H1 (cell line): ENCODE results near the gene HOMER3. TPM values are rescaled to one million over a fixed set of nuclear protein-coding genes. Genes with fewer than 3 reads are reported as not detected.

Experiments
- CTCF ChIA-PET: fragments of 300-600 bp; sonication (Branson Sonifier 250); formaldehyde crosslinking; loops from one replicate; lab custom pipeline; 2021; ENCODE audit not compliant: partially characterized antibody; lab: Charles Lee
- POLR2A ChIA-PET: fragments of 300-600 bp; sonication (Branson Sonifier 250); formaldehyde crosslinking; loops from one replicate; lab custom pipeline; 2021; ENCODE audit warnings: inconsistent platforms; ENCODE audit not compliant: partially characterized antibody; lab: Charles Lee
- DNase-seq, 2 experiments: peaks; one replicate each; pipeline versions ENCODE4 v3.0.0 to v3.0.0-alpha.2; 2010 to 2022; ENCODE audit warnings: low spot score in 2 of 2, low read depth in 1 of 2, mixed read lengths in 1 of 2
- FAIRE-seq: peaks from 2 replicates; lab custom pipeline; 2011; peaks lifted over from hg19 to GRCh38; lab: Jason Lieb, UNC
- H2AFZ ChIP-seq: 2 replicates; pipeline ENCODE4 v1.8.1; 2012; ENCODE audit warnings: low read length, inconsistent platforms
- H2AK5ac ChIP-seq: 2 replicates; pipeline ENCODE4 v1.6.1; 2013; ENCODE audit warnings: low read depth, low read length
- H2BK120ac ChIP-seq: replicated peaks from 2 replicates; pipeline ENCODE3; 2013; ENCODE audit warnings: low read depth, low read length, inconsistent platforms
- H2BK12ac ChIP-seq: 2 replicates; pipeline ENCODE4 v1.6.1; 2013; ENCODE audit warnings: low read depth, low read length
- H2BK15ac ChIP-seq: 2 replicates; pipeline ENCODE4 v1.6.1; 2013; ENCODE audit warnings: low read length
- H2BK20ac ChIP-seq: 2 replicates; pipeline ENCODE4 v1.6.1; 2013; ENCODE audit warnings: low read length
- H2BK5ac ChIP-seq: 2 replicates; pipeline ENCODE4 v1.6.1; 2013; ENCODE audit warnings: low read depth, low read length
- H3K14ac ChIP-seq: 2 replicates; pipeline ENCODE4 v1.6.1; 2013; ENCODE audit warnings: inconsistent platforms; ENCODE audit not compliant: insufficient read length
- H3K18ac ChIP-seq: 2 replicates; pipeline ENCODE4 v1.6.1; 2013; ENCODE audit warnings: low read length; ENCODE audit errors: extremely low read depth
- H3K23ac ChIP-seq: 2 replicates; pipeline ENCODE4 v1.6.1; 2013; ENCODE audit warnings: inconsistent platforms; ENCODE audit not compliant: insufficient read length
- H3K23me2 ChIP-seq: 2 replicates; pipeline ENCODE4 v1.6.1; 2013; ENCODE audit warnings: low read depth, low read length
- H3K27ac ChIP-seq: 2 replicates; pipeline ENCODE4 v1.6.1; 2011; ENCODE audit warnings: low read depth, low read length, inconsistent platforms
- H3K27me3 ChIP-seq, 4 experiments: replicated peaks in 1 of 4; 1 replicate in 1 of 4; 2 replicates in 3 of 4; pipeline versions ENCODE4 v1.6.1 to v1.8.1; 2011 to 2013; ENCODE audit warnings: low read length in 3 of 4, mild to moderate bottlenecking in 3 of 4, inconsistent platforms in 2 of 4, mixed read lengths in 2 of 4, moderate library complexity in 1 of 4; ENCODE audit not compliant: control insufficient read depth in 3 of 4, insufficient read depth in 3 of 4; ENCODE audit errors: extremely low read depth in 1 of 4
- H3K36me3 ChIP-seq, 4 experiments: 2 replicates each; pipeline versions ENCODE4 v1.6.1 to v1.8.1; 2011 to 2013; ENCODE audit warnings: mild to moderate bottlenecking in 4 of 4, low read length in 3 of 4, moderate library complexity in 2 of 4, control low read depth in 1 of 4, inconsistent platforms in 1 of 4; ENCODE audit not compliant: insufficient read depth in 4 of 4, control insufficient read depth in 2 of 4
- H3K4ac ChIP-seq: replicated peaks from 2 replicates; pipeline ENCODE3; 2013; ENCODE audit warnings: low read length, low read depth, mixed read lengths, inconsistent platforms; ENCODE audit not compliant: insufficient read length
- H3K4me1 ChIP-seq, 4 experiments: replicated peaks in 1 of 4; 1 replicate in 1 of 4; 2 replicates in 3 of 4; pipeline versions ENCODE4 v1.6.1 to v1.8.1; 2011 to 2013; ENCODE audit warnings: low read length in 3 of 4, inconsistent platforms in 2 of 4, mixed read lengths in 1 of 4; ENCODE audit not compliant: insufficient read depth in 4 of 4, control insufficient read depth in 3 of 4
- H3K4me2 ChIP-seq, 2 experiments: 2 replicates each; pipeline versions ENCODE4 v1.6.1 to v1.8.1; 2011 to 2013; ENCODE audit warnings: low read depth in 2 of 2, low read length in 2 of 2, control low read depth in 1 of 2, inconsistent platforms in 1 of 2, mild to moderate bottlenecking in 1 of 2; ENCODE audit not compliant: insufficient read depth in 1 of 2
- H3K4me3 ChIP-seq, 4 experiments: fragments of 200-600, 300-600 bp in 1 of 4; sonication (generic), shearing (Covaris generic), sonication (Bioruptor Twin) in 1 of 4; 2 replicates each; pipeline versions ENCODE4 v1.5.1 to v1.8.1; 2011 to 2016; ENCODE audit warnings: low read length in 4 of 4, low read depth in 3 of 4, control low read depth in 2 of 4, inconsistent platforms in 2 of 4, mild to moderate bottlenecking in 2 of 4, mixed read lengths in 1 of 4, moderate library complexity in 1 of 4; ENCODE audit not compliant: insufficient read depth in 2 of 4; ENCODE audit errors: extremely low read depth in 1 of 4
- H3K56ac ChIP-seq: replicated peaks from 2 replicates; pipeline ENCODE3; 2013; ENCODE audit warnings: low read depth, mild to moderate bottlenecking, mixed read lengths, low read length, inconsistent platforms; ENCODE audit not compliant: insufficient read length
- H3K79me1 ChIP-seq: 2 replicates; pipeline ENCODE4 v1.6.1; 2013; ENCODE audit warnings: low read depth, low read length, control low read depth
- H3K79me2 ChIP-seq, 2 experiments: 2 replicates each; pipeline versions ENCODE4 v1.6.1 to v1.8.1; 2012 to 2013; ENCODE audit warnings: low read length in 2 of 2, mild to moderate bottlenecking in 2 of 2, inconsistent platforms in 1 of 2; ENCODE audit not compliant: insufficient read depth in 2 of 2, control insufficient read depth in 1 of 2
- H3K9ac ChIP-seq, 4 experiments: replicated peaks in 1 of 4; 1 replicate in 1 of 4; 2 replicates in 3 of 4; pipeline versions ENCODE4 v1.6.1 to v1.8.1; 2011 to 2013; ENCODE audit warnings: low read depth in 3 of 4, low read length in 3 of 4, control low read depth in 2 of 4, mild to moderate bottlenecking in 2 of 4, moderate library complexity in 2 of 4, inconsistent platforms in 1 of 4; ENCODE audit errors: extremely low read depth in 1 of 4
- H3K9me3 ChIP-seq, 2 experiments: 2 replicates each; pipeline versions ENCODE4 v1.6.1 to v1.8.1; 2012 to 2013; ENCODE audit warnings: mild to moderate bottlenecking in 2 of 2, moderate library complexity in 2 of 2, control low read depth in 1 of 2, inconsistent platforms in 1 of 2, low read depth in 1 of 2, low read length in 1 of 2, mixed read lengths in 1 of 2; ENCODE audit not compliant: insufficient read depth in 2 of 2
- H4K20me1 ChIP-seq, 2 experiments: replicated peaks in 1 of 2; 2 replicates each; pipeline versions ENCODE3 to v1.8.1; 2011 to 2013; ENCODE audit warnings: inconsistent platforms in 2 of 2, low read length in 2 of 2, mild to moderate bottlenecking in 1 of 2; ENCODE audit not compliant: insufficient read depth in 2 of 2, control insufficient read depth in 1 of 2
- H4K5ac ChIP-seq: 2 replicates; pipeline ENCODE4 v1.6.1; 2013; ENCODE audit warnings: low read length, low read depth, mixed read lengths, inconsistent platforms; ENCODE audit not compliant: insufficient read length
- H4K8ac ChIP-seq: 2 replicates; pipeline ENCODE4 v1.8.0; 2013; ENCODE audit warnings: mild to moderate bottlenecking, moderate library complexity, low read length, inconsistent platforms; ENCODE audit not compliant: insufficient read depth; ENCODE audit errors: extremely low read depth
- H4K91ac ChIP-seq: replicated peaks from 2 replicates; pipeline ENCODE3; 2013; ENCODE audit warnings: low read length, mixed read lengths, inconsistent platforms; ENCODE audit not compliant: insufficient read length
- BACH1 ChIP-seq: IDR thresholded peaks from 2 replicates; pipeline ENCODE4 v1.6.1; 2012; ENCODE audit warnings: low read length, improper control_type of control experiment
- CHD2 ChIP-seq: IDR thresholded peaks from 2 replicates; pipeline ENCODE4 v1.6.1; 2012; ENCODE audit warnings: low read length, improper control_type of control experiment
- CREB1 ChIP-seq: IDR thresholded peaks from 2 replicates; pipeline ENCODE4 v1.6.1; 2012; ENCODE audit warnings: inconsistent platforms
- EGR1 ChIP-seq: IDR thresholded peaks from 2 replicates; pipeline ENCODE4 v1.6.1; 2011; ENCODE audit warnings: low read depth, low read length, borderline replicate concordance
- KDM4A ChIP-seq: IDR thresholded peaks from one replicate; pipeline ENCODE4 v1.7.1; 2012; ENCODE audit warnings: low read depth, mild to moderate bottlenecking, moderate library complexity, low read length, inconsistent platforms; ENCODE audit not compliant: severe bottlenecking
- MAFK ChIP-seq: IDR thresholded peaks from 2 replicates; pipeline ENCODE4 v1.6.1; 2012; ENCODE audit warnings: low read depth, mild to moderate bottlenecking, improper control_type of control experiment, low read length
- PHF8 ChIP-seq: fragments of 200-600 bp; sonication (generic); conservative IDR thresholded peaks from 2 replicates; pipeline ENCODE4 v1.7.1; 2012; ENCODE audit warnings: low read depth, mild to moderate bottlenecking, inconsistent platforms, low read length, moderate library complexity
- RBBP5 ChIP-seq: IDR thresholded peaks from 2 replicates; pipeline ENCODE4 v1.7.1; 2012; ENCODE audit warnings: low read depth, mild to moderate bottlenecking, inconsistent platforms, low read length, moderate library complexity, borderline replicate concordance
- SAP30 ChIP-seq: fragments of 300-600 bp; sonication (generic); IDR thresholded peaks from 2 replicates; pipeline ENCODE4 v1.7.1; 2012; ENCODE audit warnings: low read length, moderate library complexity, mild to moderate bottlenecking, inconsistent platforms; ENCODE audit not compliant: insufficient read depth, insufficient replicate concordance
- SIN3A ChIP-seq, 2 experiments: IDR thresholded peaks in 1 of 2; conservative IDR thresholded peaks in 1 of 2; 2 replicates each; pipeline ENCODE4 v1.6.1; 2011 to 2012; ENCODE audit warnings: low read length in 2 of 2, improper control_type of control experiment in 1 of 2, low read depth in 1 of 2, mild to moderate bottlenecking in 1 of 2
- SIRT6 ChIP-seq: IDR thresholded peaks from one replicate; pipeline ENCODE4 v1.7.1; 2012; ENCODE audit warnings: low read length, inconsistent platforms
- SUZ12 ChIP-seq: fragments of 200-600 bp; sonication (generic); IDR thresholded peaks from 2 replicates; pipeline ENCODE4 v1.6.1; 2012; ENCODE audit warnings: mild to moderate bottlenecking, inconsistent platforms, low read length, moderate library complexity, mixed read lengths
- TEAD4 ChIP-seq: IDR thresholded peaks from 2 replicates; pipeline ENCODE4 v1.6.1; 2012; ENCODE audit warnings: low read depth, low read length, inconsistent platforms, mixed read lengths
- WGBS, 2 experiments: shearing (Covaris generic) in 1 of 2; methylation state at CpG; one replicate each; pipeline versions ENCODE4 v1.1.6 to v1.1.7; 2013 to 2015; ENCODE audit warnings: low lambda C conversion rate in 2 of 2, mixed read lengths in 2 of 2, inconsistent platforms in 1 of 2, low coverage in 1 of 2, missing lambda C conversion rate in 1 of 2; ENCODE audit not compliant: insufficient replicate concordance in 2 of 2, insufficient coverage in 1 of 2, insufficient read length in 1 of 2; ENCODE audit errors: extremely low coverage in 1 of 2, missing lambda C conversion rate in 1 of 2; 5-methylcytosine and 5-hydroxymethylcytosine counted together
- polyA plus RNA-seq, 7 experiments: library from polyadenylated mRNA; depleted of rRNA in 3 of 7; stranded (reverse) in 5 of 7; unstranded in 2 of 7; fragments of >200 nt in 5 of 7; fragments of 200-250 nt in 2 of 7; gene quantifications; 1 replicate in 5 of 7; 2 replicates in 1 of 7; 4 replicates in 1 of 7; pipeline versions ENCODE4 v1.2.1 to v1.2.3, GENCODE V29; 2011 to 2013; ENCODE audit warnings: missing spikeins in 2 of 7, mixed read lengths in 2 of 7
- total RNA-seq: library from RNA; stranded (reverse); fragmentation: NEBNext Ultra II Directional; extraction: Animal tissue kit (Norgen Biotek cat#: 25700); gene quantifications from 2 replicates; pipeline ENCODE4 v1.2.1, GENCODE V29; 2021

The HOMER3 gene
- total and polyA plus RNA-seq, 2 of the 8 experiments (the other 6 are each of a cell fraction or from before 2014, with no cell fraction given), result 28.3 to 41.6 TPM

DNA sequence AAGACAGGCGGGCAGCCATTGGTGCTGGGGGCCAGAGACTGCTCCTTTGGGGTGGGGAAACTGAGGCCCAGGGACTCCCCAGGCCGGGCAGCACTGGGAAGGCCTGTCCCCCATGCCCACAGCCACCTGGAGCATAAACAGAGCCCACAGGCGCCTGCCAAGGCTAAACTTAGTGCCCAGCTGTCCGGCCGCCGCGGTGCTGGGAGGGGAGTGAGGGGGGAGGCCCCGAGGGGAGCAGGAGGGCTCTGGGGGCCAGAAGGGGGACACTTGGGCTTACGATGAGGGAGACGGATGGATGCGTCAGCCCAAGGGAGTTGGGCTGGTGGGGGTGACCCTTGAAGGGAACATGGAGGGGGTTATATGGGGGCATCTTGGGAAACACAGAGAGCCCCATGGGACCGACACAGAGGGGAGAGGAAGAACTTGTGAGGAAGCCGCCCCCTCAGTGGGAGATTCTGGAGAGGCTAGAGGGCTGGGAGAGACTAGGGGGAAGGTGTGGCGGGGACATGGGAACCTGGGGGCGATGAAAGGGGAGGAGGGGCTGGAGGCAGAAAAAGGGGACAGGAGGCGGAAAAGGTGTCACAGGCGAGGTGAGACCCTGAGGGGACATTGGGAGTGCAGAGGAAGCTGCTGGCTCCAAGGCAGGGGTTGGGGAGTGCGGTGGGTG, 47.3 kb downstream of the HOMER3 start:
- no peaks in the 10 kb centered on the region for H3K79me1 ChIP-seq
- DNase-seq (no peak), FAIRE-seq (no peak)
- CTCF ChIA-PET, result interaction anchor here (0.7 to 4.5 kb wide), 9 partner anchors 12 to 102 kb away, joined by 3 to 34 read pairs (median 6); no protein-coding TSS in a partner anchor
- 90% methylated on average over 9 of the region's 18 CpGs; no CpG with 5 or more reads in 1 of the 2 experiments for WGBS, 2 experiments
- H3K18ac ChIP-seq, result no peak overlapping the region
- no peak overlapping the region for H3K56ac ChIP-seq
- no peak overlapping the region for H2BK12ac ChIP-seq
- H3K23ac ChIP-seq, result no peak overlapping the region
- H2AK5ac ChIP-seq, result no peak overlapping the region
- no peak overlapping the region for H3K4me3 ChIP-seq
- peaks cover 5 to 12% of the 10 kb centered on the region in 2 experiments for H4K20me1 ChIP-seq
- H4K8ac ChIP-seq, result no peak overlapping the region
- H4K5ac ChIP-seq, result no peak overlapping the region
- no peak overlapping the region for H2BK15ac ChIP-seq
- H3K4ac ChIP-seq, result no peak overlapping the region
- peaks cover 0 to 13% (median 8%) of the 10 kb centered on the region in 4 experiments; a peak in 4 of 7 replicates for H3K27me3 ChIP-seq
- H3K9me3 ChIP-seq, result no peaks in the 10 kb centered on the region
- no peak overlapping the region for H2BK120ac ChIP-seq
- H3K4me1 ChIP-seq, result peaks cover 0 to 12% (median 5%) of the 10 kb centered on the region in 4 experiments; a peak in 5 of 7 replicates
- H2AFZ ChIP-seq, result no peak overlapping the region
- no peak overlapping the region; a peak in 2 of 4 replicates for H3K4me2 ChIP-seq
- no peak overlapping the region for H4K91ac ChIP-seq
- POLR2A ChIA-PET, result interaction anchor here (1.0 to 4.0 kb wide), 11 partner anchors 10 to 96 kb away, joined by 3 to 17 read pairs (median 4); partner anchors contain the start of genes COPE and DDX49
- H2BK20ac ChIP-seq, result no peak overlapping the region
- no peaks in the 10 kb centered on the region for H3K79me2 ChIP-seq
- no peak overlapping the region for H3K27ac ChIP-seq
- no peak overlapping the region for H3K9ac ChIP-seq
- no peak overlapping the region for H3K14ac ChIP-seq
- peaks cover 6% of the 10 kb centered on the region; the same call in 1 of the 2 replicates for H3K23me2 ChIP-seq
- no peaks in the 10 kb centered on the region for H3K36me3 ChIP-seq
- no peak overlapping the region for H2BK5ac ChIP-seq
- TF ChIP-seq SIN3A (conservative IDR thresholded peaks at IDR 0.05 in 1 of 2, IDR thresholded peaks at IDR 0.05 in 1 of 2; ENCODE audit: low read depth in 1 of 2, low read length in 2 of 2) (no peak), MAFK (no peak), SIRT6 (no peak), BACH1 (no peak), SUZ12 (no peak), SAP30 (no peak), KDM4A (no peak), RBBP5 (no peak), CREB1 (no peak), EGR1 (no peak), CHD2 (no peak), TEAD4 (no peak), PHF8 (no peak)
